Activated T-cell treated with anti-CD3 and anti-CD28 coated beads, Interleukin-2, amount 50 U/mL, for 24 hours (primary cell): ENCODE data around the gene CNNM2.
"Not testable (repeated sequence)": the region's sequence is repeated elsewhere in the genome, so short reads cannot be mapped to it uniquely, and the experiment has no call there.

Experiments used
- DNase-seq: peaks from one replicate; pipeline ENCODE4 v3.0.0-alpha.2; 2020
- H3K27ac Mint-ChIP-seq: 2 replicates; pipeline ENCODE4 v1.8.0; 2020; ENCODE audit warnings: mild to moderate bottlenecking, mixed read lengths
- H3K27me3 Mint-ChIP-seq: 2 replicates; pipeline ENCODE4 v1.8.0; 2020; ENCODE audit warnings: mixed read lengths
- H3K36me3 Mint-ChIP-seq: 2 replicates; pipeline ENCODE4 v1.8.0; 2020; ENCODE audit warnings: low read depth, mixed read lengths
- H3K4me1 Mint-ChIP-seq: 2 replicates; pipeline ENCODE4 v1.8.0; 2020; ENCODE audit warnings: low read depth, mixed read lengths
- H3K4me3 Mint-ChIP-seq: 2 replicates; pipeline ENCODE4 v1.8.0; 2020; ENCODE audit warnings: mild to moderate bottlenecking, moderate library complexity, mixed read lengths
- H3K9me3 Mint-ChIP-seq: 2 replicates; pipeline ENCODE4 v1.8.0; 2020; ENCODE audit warnings: mixed read lengths

The CNNM2 gene

GRCh38 chr10:103055105-103055504 lies 137.0 kb downstream of the CNNM2 start:
- no peak for DNase-seq
- Mint-ChIP-seq H3K27ac (peak overlapping the region; percentile 87), H3K4me1 (peaks cover 23% of the 10 kb centered on the region), H3K9me3 (no peaks in the 10 kb centered on the region), H3K4me3 (no peak overlapping the region), H3K36me3 (peaks cover 5% of the 10 kb centered on the region), H3K27me3 (no peaks in the 10 kb centered on the region)

GRCh38 chr10:103058034-103058433 lies 139.9 kb downstream of the CNNM2 start:
- H3K36me3 Mint-ChIP-seq: peaks cover 5% of the 10 kb centered on the region
- no peaks in the 10 kb centered on the region for H3K9me3 Mint-ChIP-seq

DNA sequence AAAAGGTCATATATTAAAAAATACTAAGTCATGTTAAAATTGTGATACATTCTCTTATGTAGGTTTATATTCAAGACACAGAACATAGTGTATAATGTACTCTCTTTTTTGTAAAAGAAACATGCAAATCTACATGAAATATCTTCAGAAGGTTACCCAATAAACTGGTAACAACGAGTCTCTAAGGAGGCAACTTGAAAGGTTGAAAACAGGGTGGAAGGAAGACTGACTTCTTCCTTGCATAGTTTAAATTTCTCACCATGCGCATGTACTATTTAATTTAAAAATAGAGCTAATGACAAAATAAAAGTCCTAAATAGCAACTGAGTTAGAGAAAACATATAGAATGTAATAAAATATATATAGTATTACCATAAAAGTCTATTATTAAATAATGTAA lies 142.5 kb downstream of the CNNM2 start:
- Mint-ChIP-seq H3K27me3 (no peaks in the 10 kb centered on the region), H3K4me3 (no peak overlapping the region), H3K36me3 (peaks cover 2% of the 10 kb centered on the region), H3K27ac (no peak overlapping the region), H3K4me1 (peaks cover 1% of the 10 kb centered on the region), H3K9me3 (no peaks in the 10 kb centered on the region)
- DNase-seq: no peak

More at GRCh38 chr10:103058034-103058433, 139.9 kb downstream of the CNNM2 start:
- no peak for DNase-seq
- Mint-ChIP-seq H3K27ac (no peak overlapping the region), H3K27me3 (no peaks in the 10 kb centered on the region), H3K4me1 (peaks cover 23% of the 10 kb centered on the region), H3K4me3 (no peak overlapping the region)

GRCh38 chr10:103062854-103063590 lies 144.9 kb downstream of the CNNM2 start:
- Mint-ChIP-seq H3K4me3 (no peak overlapping the region), H3K36me3 (no peaks in the 10 kb centered on the region), H3K27ac (no peak overlapping the region), H3K4me1 (no peaks in the 10 kb centered on the region), H3K27me3 (no peaks in the 10 kb centered on the region), H3K9me3 (no peaks in the 10 kb centered on the region)
- no peak for DNase-seq

DNA sequence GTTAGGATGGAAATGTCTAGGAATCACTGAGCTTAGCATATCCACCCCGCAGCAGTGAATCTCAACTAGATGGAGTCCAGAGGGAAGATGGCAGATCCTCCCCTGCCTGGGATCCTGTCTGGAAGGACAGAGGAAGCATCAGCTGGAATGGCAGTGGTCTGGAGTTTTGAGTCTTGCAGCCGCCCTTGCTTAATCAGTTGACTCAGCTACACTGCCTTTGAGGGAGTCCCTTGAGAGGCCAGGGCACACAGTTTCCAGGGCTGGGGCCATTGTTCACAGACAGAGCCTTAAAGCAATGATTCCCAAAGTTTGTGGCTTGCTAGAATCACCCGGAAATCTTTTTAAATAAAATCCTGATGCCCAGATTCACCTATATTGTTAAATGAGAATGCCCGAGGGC lies 146.9 kb downstream of the CNNM2 start:
- no peak overlapping the region for H3K4me3 Mint-ChIP-seq
- H3K27me3 Mint-ChIP-seq: no peaks in the 10 kb centered on the region
- no peaks in the 10 kb centered on the region for H3K9me3 Mint-ChIP-seq
- H3K4me1 Mint-ChIP-seq: peaks cover 12% of the 10 kb centered on the region
- DNase-seq: no peak
- no peaks in the 10 kb centered on the region for H3K36me3 Mint-ChIP-seq
- H3K27ac Mint-ChIP-seq: no peak overlapping the region

- Mint-ChIP-seq H3K27me3 (no peaks in the 10 kb centered on the region), H3K27ac (no peak overlapping the region), H3K4me1 (peaks cover 21% of the 10 kb centered on the region), H3K4me3 (no peak overlapping the region), H3K9me3 (no peaks in the 10 kb centered on the region), H3K36me3 (no peaks in the 10 kb centered on the region)
- no peak for DNase-seq
Measured at GRCh38 chr10:103066141-103067098, 148.3 kb downstream of the CNNM2 start.

DNA sequence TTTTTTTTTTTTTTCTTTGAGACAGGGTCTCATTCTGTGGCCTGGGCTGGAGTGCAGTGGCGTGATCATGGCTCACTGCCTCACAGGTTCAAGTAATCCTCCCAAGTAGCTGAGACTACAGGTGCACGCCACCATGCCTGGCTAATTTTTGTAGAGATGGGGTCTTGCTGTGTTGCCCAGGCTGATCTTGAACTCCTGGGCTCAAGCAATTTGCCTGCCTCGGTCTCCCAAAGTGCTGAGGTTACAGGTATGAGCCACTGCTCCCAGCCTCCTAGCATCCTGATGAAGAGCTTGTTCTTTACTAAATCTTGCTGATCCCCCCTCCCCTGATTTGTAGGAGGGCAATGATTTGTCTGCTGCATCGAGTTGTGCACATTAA lies 149.0 kb downstream of the CNNM2 start:
- not testable (repeated sequence) for H3K36me3 Mint-ChIP-seq, H3K4me3 Mint-ChIP-seq, H3K9me3 Mint-ChIP-seq, H3K27ac Mint-ChIP-seq, DNase-seq, H3K27me3 Mint-ChIP-seq
- peaks cover 21% of the 10 kb centered on the region for H3K4me1 Mint-ChIP-seq

- DNase-seq: no peak
Measured at GRCh38 chr10:103067484-103067883, 149.4 kb downstream of the CNNM2 start.

GRCh38 chr10:103067956-103068355 lies 149.9 kb downstream of the CNNM2 start:
- DNase-seq: no peak
- H3K4me1 Mint-ChIP-seq: peaks cover 21% of the 10 kb centered on the region
- H3K4me3 Mint-ChIP-seq: no peak overlapping the region
- no peaks in the 10 kb centered on the region for H3K36me3 Mint-ChIP-seq
- no peaks in the 10 kb centered on the region for H3K9me3 Mint-ChIP-seq
- no peak overlapping the region for H3K27ac Mint-ChIP-seq
- H3K27me3 Mint-ChIP-seq: no peaks in the 10 kb centered on the region

More at GRCh38 chr10:103067484-103067883, 149.4 kb downstream of the CNNM2 start:
- no peaks in the 10 kb centered on the region for H3K36me3 Mint-ChIP-seq
- peaks cover 21% of the 10 kb centered on the region for H3K4me1 Mint-ChIP-seq
- no peak overlapping the region for H3K4me3 Mint-ChIP-seq
- no peak overlapping the region for H3K27ac Mint-ChIP-seq
- no peaks in the 10 kb centered on the region for H3K27me3 Mint-ChIP-seq
- no peaks in the 10 kb centered on the region for H3K9me3 Mint-ChIP-seq

GRCh38 chr10:103069453-103070331 lies 151.6 kb downstream of the CNNM2 start:
- peak; percentile 77 for DNase-seq
- H3K36me3 Mint-ChIP-seq: no peaks in the 10 kb centered on the region
- no peak overlapping the region for H3K4me3 Mint-ChIP-seq

GRCh38 chr10:103072276-103072675 lies 154.2 kb downstream of the CNNM2 start:
- Mint-ChIP-seq H3K9me3 (no peaks in the 10 kb centered on the region), H3K27ac (no peak overlapping the region), H3K27me3 (no peaks in the 10 kb centered on the region), H3K4me3 (no peak overlapping the region), H3K4me1 (peaks cover 21% of the 10 kb centered on the region), H3K36me3 (peaks cover 14% of the 10 kb centered on the region)
- no peak for DNase-seq

More at GRCh38 chr10:103069453-103070331, 151.6 kb downstream of the CNNM2 start:
- peaks cover 21% of the 10 kb centered on the region for H3K4me1 Mint-ChIP-seq
- peak overlapping the region; percentile 28 for H3K27ac Mint-ChIP-seq
- no peaks in the 10 kb centered on the region for H3K27me3 Mint-ChIP-seq
- H3K9me3 Mint-ChIP-seq: no peaks in the 10 kb centered on the region

GRCh38 chr10:103072891-103073290 lies 154.8 kb downstream of the CNNM2 start:
- no peaks in the 10 kb centered on the region for H3K27me3 Mint-ChIP-seq
- H3K4me3 Mint-ChIP-seq: no peak overlapping the region
- H3K4me1 Mint-ChIP-seq: peaks cover 21% of the 10 kb centered on the region
- H3K36me3 Mint-ChIP-seq: peaks cover 20% of the 10 kb centered on the region
- no peak overlapping the region for H3K27ac Mint-ChIP-seq
- H3K9me3 Mint-ChIP-seq: no peaks in the 10 kb centered on the region
- no peak for DNase-seq

- Mint-ChIP-seq H3K4me3 (no peak overlapping the region), H3K9me3 (no peaks in the 10 kb centered on the region), H3K27me3 (no peaks in the 10 kb centered on the region), H3K27ac (no peak overlapping the region), H3K36me3 (peaks cover 21% of the 10 kb centered on the region), H3K4me1 (no peaks in the 10 kb centered on the region)
- DNase-seq: no peak
Measured at GRCh38 chr10:103077020-103077419, 158.9 kb downstream of the CNNM2 start.
